Hypothalamus (tissue), 51 donors: ENCODE measurements around the gene PGBD1.

Source experiments
- DNase-seq, 51 donors: peaks; one replicate each; lab custom pipeline; 2025; lab: John Stamatoyannopoulos, UW

PGBD1 gene, protein sequence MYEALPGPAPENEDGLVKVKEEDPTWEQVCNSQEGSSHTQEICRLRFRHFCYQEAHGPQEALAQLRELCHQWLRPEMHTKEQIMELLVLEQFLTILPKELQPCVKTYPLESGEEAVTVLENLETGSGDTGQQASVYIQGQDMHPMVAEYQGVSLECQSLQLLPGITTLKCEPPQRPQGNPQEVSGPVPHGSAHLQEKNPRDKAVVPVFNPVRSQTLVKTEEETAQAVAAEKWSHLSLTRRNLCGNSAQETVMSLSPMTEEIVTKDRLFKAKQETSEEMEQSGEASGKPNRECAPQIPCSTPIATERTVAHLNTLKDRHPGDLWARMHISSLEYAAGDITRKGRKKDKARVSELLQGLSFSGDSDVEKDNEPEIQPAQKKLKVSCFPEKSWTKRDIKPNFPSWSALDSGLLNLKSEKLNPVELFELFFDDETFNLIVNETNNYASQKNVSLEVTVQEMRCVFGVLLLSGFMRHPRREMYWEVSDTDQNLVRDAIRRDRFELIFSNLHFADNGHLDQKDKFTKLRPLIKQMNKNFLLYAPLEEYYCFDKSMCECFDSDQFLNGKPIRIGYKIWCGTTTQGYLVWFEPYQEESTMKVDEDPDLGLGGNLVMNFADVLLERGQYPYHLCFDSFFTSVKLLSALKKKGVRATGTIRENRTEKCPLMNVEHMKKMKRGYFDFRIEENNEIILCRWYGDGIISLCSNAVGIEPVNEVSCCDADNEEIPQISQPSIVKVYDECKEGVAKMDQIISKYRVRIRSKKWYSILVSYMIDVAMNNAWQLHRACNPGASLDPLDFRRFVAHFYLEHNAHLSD

DNA sequence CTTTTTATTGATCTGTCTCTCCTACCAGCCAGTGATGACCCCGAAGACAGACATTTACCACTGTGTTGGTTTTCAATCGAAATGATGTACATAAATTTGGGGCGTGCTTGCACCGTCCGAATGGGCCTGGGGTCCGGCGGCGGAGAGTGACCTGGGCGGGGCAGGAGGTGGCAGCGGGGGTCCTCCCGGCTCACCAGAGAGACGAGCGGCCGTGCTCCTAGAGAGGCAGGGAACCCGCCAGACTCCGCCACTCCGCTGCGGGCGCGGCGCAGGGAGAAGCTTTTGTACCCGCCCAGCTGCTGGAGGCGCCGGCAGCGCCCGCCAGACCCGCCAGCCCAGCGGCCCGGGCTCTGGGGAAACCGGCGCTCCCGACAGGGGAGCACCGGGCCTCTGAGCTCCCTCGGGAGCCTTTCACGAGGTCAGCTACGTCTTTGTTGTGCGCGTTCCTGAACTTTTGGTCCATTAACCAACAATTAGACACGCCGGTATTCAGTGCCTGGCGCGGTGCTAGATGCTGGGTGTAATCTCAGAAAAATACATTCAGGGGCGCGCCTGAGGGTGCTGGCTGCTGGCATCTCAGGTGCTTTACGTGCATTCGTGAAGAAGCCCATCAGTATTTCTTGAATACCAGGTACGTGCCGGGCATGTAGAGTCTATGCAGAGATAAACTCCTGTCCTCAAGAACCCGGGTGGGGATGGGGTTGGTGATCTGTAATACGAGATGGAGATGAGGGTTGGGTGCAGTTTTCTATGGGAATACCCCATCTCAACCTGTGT is at the start of gene PGBD1:
Gene PGBD1 (plus strand): TSS at position 285 of the 777 bp plus-strand sequence. CDS start 2,242 bp downstream, outside the sequence.
- DNase-seq, result peak in 46 of 51 donors; percentile 1 to 70 (median 40)

- no peak for DNase-seq
Observed at GRCh38 chr6:28232785-28233184, 48.6 kb upstream of the PGBD1 start.

DNA sequence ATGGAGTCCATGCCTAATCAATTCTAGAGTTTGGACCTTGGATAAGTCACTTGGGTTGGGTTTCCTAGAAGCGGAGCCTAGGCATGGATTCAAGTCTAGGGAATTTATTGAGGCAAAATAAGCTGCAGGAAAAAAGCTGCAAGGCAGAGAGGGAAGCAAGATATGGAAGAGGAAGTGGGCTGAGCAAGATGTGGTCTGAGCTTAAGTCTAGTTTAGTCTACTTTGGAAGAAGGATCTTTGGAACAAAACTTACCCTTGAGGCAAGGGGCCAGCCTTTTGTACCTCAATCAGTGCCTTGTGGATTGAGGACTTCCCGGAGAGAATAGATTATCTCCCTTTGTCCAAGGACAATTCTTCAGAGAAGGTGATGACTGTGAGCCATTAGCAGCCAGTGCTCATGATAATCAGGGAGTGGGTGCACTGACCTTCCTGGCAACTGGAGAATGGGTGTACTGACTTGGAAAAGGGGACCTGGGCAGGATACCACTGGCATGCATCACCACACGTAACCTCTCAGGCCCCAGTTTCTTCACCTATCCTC is 45.4 kb upstream of the PGBD1 start:
- DNase-seq, result no peak

DNA sequence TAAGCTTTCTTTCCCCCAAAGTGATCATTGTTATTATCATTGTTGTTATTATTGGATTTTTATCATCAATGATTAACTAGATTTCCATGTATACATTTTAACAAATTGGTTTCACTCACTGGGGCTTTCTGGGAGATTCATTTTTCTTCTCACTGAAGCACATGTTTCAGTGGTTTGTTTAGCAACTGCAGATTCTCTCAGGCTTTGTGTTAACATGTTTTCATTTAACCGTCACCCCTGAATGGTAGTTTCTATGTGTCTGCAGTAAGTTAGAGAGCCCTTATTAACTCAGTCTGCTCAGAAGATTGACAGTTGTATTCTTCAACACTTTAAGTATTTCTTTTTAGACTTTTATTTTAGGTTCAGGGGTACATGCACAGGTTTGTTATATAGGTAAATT is 41.7 kb upstream of the PGBD1 start:
- no peak for DNase-seq

DNA sequence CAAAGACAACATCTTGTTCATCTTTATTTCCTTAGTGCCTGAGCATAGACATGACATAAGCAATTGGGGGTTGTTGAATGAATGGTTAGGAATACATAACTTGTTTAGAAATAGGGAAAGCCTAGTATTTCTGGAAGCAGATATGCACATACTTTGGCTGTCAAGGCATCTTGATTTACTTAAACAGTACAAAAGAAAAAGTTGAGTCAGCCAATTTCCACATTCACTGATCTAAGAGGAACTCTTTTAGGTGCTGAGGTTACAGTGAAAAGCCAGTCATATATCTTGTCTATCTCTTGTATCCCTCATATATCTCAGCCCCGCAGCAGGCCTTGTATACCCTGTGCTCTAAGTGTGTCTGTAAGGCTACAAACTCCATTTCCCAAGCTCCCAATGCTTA is 40.9 kb upstream of the PGBD1 start:
- no peak for DNase-seq

DNA sequence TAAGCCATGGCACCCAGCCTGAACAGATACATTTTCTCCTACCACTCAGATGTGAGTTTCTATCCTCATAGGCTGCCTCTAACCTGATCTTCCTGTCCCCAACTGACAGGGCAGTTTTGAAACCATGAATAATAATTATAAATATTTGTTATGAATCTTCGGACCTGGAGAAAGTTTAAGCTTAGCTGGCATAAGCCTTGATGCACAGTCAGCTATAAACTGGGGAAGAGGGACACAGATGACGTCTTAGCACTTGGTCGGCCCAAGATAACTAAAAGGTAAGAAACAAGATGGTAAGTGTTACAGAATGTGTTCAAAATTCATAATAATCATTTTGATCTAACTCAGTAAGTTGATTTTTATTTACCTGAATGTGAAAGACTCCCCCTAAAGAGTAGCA is 37.4 kb upstream of the PGBD1 start:
- no peak for DNase-seq

GRCh38 chr6:28245206-28245941 is 36.0 kb upstream of the PGBD1 start:
- DNase-seq, result no peak

GRCh38 chr6:28248916-28249315 is 32.5 kb upstream of the PGBD1 start:
- DNase-seq, result no peak

GRCh38 chr6:28250747-28251146 is 30.6 kb upstream of the PGBD1 start:
- DNase-seq, result no peak

DNA sequence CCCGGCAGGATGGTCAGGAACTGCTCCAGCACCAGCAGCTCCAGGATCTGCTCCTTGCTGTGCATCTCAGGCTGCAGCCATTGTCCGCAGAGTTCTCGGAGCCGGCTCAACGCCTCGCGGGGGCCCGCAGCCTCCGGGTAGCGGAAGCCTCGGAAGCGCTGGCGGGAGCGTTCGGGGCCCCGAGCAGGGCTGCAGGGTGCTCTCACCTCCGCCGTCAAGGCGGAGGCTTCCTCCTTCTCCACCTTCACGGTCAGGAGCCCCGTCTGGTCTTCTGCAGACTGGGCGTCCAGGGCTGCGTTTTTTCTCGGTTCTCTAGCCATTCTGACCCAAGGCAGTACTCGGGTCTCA is 29.7 kb upstream of the PGBD1 start:
- peak in 4 of 51 donors; percentile 4 to 33 (median 18) for DNase-seq

GRCh38 chr6:28252009-28252975 is 29.1 kb upstream of the PGBD1 start, which contains the start of gene ZKSCAN4:
ZKSCAN4 (minus strand) TSS chr6:28252269; CDS start chr6:28251980, 289 bp downstream.
- peak in 50 of 51 donors; percentile 11 to 86 (median 52) for DNase-seq

- no peak for DNase-seq
Observed at GRCh38 chr6:28254121-28254519, 27.3 kb upstream of the PGBD1 start.

DNA sequence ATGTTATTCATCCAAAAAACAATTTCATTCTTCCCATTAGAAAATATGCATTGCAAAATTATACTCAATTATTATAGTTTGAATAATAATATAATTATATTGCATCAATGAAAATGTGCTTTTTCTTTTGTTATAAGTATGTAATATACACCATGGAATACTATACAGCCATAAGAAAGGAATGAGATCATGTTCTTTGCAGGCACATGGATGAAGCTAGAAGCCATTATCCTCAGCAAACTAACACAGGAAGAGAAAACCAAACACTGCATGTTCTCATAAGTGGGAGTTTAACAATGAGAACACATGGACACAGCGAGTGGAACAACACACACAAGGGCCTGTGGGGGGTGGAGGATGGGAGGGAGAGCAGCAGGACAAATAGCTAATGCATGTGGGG is 24.3 kb upstream of the PGBD1 start:
- DNase-seq, result no peak

GRCh38 chr6:28258877-28259777 is 22.2 kb upstream of the PGBD1 start, which contains the start of gene NKAPL:
NKAPL (plus strand) TSS chr6:28259297; CDS start chr6:28259372, 75 bp downstream.
- DNase-seq, result peak in 47 of 51 donors; percentile 9 to 72 (median 43)

DNA sequence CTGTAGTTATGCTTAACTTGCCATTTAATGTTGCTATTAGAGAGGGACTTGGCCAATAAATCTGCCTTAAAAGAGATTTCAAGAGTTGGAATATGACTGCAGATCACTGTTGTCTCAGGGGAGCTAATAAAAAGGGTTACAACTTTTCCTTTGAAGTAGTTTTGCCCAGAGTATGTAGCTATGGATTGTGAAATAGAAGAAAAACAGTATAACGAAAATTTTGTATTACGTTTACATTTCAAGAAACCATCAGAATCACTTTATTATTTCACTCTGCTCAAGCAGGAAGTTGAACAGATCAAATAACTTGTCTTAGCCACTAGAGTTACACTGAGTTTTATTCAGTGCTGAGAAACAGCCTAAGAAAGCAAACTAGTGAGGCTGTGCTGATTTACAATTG is 17.4 kb upstream of the PGBD1 start:
- no peak for DNase-seq

- DNase-seq, result no peak
Observed at GRCh38 chr6:28264834-28265401, 16.5 kb upstream of the PGBD1 start.

GRCh38 chr6:28266563-28266961 is 14.8 kb upstream of the PGBD1 start:
- DNase-seq, result no peak
